ENCODE measurements around the gene SETD2.

DNA sequence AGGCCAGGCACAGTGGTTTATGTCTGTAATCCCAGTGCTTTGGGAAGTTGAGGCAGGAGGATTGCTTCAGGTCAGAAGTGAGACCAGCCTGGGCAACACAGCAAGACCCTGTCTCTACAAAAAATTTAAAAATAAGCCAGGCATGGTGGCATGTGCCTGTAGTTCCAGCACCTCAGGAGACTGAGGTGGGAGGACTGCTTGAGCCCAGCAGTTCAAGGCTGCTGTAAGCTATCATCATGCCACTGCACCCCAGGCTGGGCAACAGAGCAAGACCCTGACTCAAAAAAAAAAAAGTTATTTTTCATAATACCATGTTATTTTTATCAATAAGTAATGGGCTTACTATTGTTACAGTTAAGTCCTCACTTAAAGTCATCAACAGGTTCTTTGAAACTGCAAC, 59.7 kb downstream of the SETD2 start:
- TF ChIP-seq, protein P1, sequence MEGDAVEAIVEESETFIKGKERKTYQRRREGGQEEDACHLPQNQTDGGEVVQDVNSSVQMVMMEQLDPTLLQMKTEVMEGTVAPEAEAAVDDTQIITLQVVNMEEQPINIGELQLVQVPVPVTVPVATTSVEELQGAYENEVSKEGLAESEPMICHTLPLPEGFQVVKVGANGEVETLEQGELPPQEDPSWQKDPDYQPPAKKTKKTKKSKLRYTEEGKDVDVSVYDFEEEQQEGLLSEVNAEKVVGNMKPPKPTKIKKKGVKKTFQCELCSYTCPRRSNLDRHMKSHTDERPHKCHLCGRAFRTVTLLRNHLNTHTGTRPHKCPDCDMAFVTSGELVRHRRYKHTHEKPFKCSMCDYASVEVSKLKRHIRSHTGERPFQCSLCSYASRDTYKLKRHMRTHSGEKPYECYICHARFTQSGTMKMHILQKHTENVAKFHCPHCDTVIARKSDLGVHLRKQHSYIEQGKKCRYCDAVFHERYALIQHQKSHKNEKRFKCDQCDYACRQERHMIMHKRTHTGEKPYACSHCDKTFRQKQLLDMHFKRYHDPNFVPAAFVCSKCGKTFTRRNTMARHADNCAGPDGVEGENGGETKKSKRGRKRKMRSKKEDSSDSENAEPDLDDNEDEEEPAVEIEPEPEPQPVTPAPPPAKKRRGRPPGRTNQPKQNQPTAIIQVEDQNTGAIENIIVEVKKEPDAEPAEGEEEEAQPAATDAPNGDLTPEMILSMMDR (IDR thresholded peaks at IDR 0.05 in 8 of 11, conservative IDR thresholded peaks at IDR 0.05 in 3 of 11) = no peak
- no peak for TF ChIP-seq POLR2A (IDR thresholded peaks at IDR 0.05)
